WTC11 (cell line): Measurements from ENCODE around the gene SLC7A6.

Experiments
- CREB1 ChIP-seq: sonication (generic); formaldehyde crosslinking; IDR thresholded peaks from 2 replicates; pipeline ENCODE4 v1.8.0; 2023; ENCODE audit warnings: mild to moderate bottlenecking, missing genetic modification reagents
- TF ChIP-seq, protein P1 (sequence below): sonication (generic); formaldehyde crosslinking; IDR thresholded peaks from 2 replicates; pipeline ENCODE4 v1.8.1; 2023; ENCODE audit warnings: mild to moderate bottlenecking, missing genetic modification reagents
- TF ChIP-seq, protein P2 (sequence below): fragments of 200-600 bp; IDR thresholded peaks from 2 replicates; pipeline ENCODE4 v1.8.0; 2022; ENCODE audit warnings: antibody characterized with exemption
- TF ChIP-seq, protein P3 (sequence below): sonication (generic); formaldehyde crosslinking; IDR thresholded peaks from 2 replicates; pipeline ENCODE4 v1.8.1; 2023; ENCODE audit warnings: mild to moderate bottlenecking, moderate library complexity, missing genetic modification reagents

DNA sequence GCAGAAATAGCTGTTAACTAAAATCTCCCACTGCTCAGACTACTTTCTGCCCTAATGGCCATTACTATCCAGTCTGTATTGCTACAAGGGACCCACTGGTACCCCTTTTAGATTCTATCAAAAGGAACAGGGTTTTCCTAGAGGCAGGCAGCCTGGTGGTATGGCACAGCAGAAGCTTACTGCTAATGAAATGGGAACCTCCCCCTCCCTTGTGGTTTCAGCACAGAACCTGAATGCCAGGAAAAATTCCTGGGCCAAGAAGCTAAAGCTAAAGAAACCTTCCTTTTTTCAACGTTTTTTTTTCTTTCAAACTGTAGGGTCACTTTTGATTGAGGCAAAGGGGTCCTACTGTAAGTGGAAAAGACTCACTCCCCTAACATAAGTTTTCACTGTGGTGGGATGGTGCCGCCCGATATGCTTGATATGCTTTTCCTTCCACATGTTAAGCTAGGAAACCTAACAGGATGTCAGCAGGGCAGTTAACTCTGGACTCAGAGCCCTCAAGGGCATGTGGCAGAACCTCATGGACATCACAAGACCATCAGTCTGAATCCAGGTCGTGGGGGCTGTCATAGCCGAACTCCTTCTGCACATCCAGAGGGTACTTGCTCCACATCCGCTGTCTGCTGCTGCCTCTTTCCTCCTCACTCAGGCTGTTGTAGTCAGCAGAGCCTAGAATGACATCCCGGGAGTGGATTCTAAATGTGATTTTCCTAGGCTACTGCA lies 36.6 kb downstream of the SLC7A6 start:
- TF ChIP-seq, protein P1, sequence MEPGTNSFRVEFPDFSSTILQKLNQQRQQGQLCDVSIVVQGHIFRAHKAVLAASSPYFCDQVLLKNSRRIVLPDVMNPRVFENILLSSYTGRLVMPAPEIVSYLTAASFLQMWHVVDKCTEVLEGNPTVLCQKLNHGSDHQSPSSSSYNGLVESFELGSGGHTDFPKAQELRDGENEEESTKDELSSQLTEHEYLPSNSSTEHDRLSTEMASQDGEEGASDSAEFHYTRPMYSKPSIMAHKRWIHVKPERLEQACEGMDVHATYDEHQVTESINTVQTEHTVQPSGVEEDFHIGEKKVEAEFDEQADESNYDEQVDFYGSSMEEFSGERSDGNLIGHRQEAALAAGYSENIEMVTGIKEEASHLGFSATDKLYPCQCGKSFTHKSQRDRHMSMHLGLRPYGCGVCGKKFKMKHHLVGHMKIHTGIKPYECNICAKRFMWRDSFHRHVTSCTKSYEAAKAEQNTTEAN (CRISPR knock-in tag), result no peak
- TF ChIP-seq CREB1 (CRISPR knock-in tag), result no peak
- TF ChIP-seq, protein P2, sequence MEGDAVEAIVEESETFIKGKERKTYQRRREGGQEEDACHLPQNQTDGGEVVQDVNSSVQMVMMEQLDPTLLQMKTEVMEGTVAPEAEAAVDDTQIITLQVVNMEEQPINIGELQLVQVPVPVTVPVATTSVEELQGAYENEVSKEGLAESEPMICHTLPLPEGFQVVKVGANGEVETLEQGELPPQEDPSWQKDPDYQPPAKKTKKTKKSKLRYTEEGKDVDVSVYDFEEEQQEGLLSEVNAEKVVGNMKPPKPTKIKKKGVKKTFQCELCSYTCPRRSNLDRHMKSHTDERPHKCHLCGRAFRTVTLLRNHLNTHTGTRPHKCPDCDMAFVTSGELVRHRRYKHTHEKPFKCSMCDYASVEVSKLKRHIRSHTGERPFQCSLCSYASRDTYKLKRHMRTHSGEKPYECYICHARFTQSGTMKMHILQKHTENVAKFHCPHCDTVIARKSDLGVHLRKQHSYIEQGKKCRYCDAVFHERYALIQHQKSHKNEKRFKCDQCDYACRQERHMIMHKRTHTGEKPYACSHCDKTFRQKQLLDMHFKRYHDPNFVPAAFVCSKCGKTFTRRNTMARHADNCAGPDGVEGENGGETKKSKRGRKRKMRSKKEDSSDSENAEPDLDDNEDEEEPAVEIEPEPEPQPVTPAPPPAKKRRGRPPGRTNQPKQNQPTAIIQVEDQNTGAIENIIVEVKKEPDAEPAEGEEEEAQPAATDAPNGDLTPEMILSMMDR, result no peak
- TF ChIP-seq, protein P3, sequence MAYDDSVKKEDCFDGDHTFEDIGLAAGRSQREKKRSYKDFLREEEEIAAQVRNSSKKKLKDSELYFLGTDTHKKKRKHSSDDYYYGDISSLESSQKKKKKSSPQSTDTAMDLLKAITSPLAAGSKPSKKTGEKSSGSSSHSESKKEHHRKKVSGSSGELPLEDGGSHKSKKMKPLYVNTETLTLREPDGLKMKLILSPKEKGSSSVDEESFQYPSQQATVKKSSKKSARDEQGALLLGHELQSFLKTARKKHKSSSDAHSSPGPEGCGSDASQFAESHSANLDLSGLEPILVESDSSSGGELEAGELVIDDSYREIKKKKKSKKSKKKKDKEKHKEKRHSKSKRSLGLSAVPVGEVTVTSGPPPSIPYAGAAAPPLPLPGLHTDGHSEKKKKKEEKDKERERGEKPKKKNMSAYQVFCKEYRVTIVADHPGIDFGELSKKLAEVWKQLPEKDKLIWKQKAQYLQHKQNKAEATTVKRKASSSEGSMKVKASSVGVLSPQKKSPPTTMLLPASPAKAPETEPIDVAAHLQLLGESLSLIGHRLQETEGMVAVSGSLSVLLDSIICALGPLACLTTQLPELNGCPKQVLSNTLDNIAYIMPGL (CRISPR knock-in tag), result no peak
